HS-5 (cell line): ENCODE measurements around the gene CDK11B.
"Not testable (repeated sequence)": the region's sequence is repeated elsewhere in the genome, so short reads cannot be mapped to it uniquely, and the experiment has no call there.

Experiments used
- DNase-seq: peaks from one replicate; pipeline ENCODE4 v3.0.0-alpha.2; 2012; ENCODE audit warnings: low read depth

CDK11B gene

GRCh38 chr1:1599030-1599934 is 59.5 kb downstream of the CDK11B start:
- DNase-seq = no peak

- no peak for DNase-seq
These were observed 60.1 kb downstream of the CDK11B start for GRCh38 chr1:1598720-1599029.

GRCh38 chr1:1598051-1598719 is 60.6 kb downstream of the CDK11B start:
- no peak for DNase-seq

GRCh38 chr1:1597275-1597930 is 61.4 kb downstream of the CDK11B start:
- no peak for DNase-seq

- DNase-seq = no peak
These were observed 62.1 kb downstream of the CDK11B start for GRCh38 chr1:1596493-1597274.

GRCh38 chr1:1595341-1595740 is 63.5 kb downstream of the CDK11B start:
- not testable (repeated sequence) for DNase-seq

GRCh38 chr1:1594602-1595260 is 64.1 kb downstream of the CDK11B start:
- no peak for DNase-seq

- DNase-seq = no peak
These were observed 64.8 kb downstream of the CDK11B start for GRCh38 chr1:1593834-1594601.

GRCh38 chr1:1591452-1591851 is 67.4 kb downstream of the CDK11B start:
- no peak for DNase-seq
